Fibroblast of peridontal ligament (primary cell): ENCODE results near the gene CYP4F3.
A peak's percentile ranks its signal among the peaks of the same experiment; 100 is the strongest.
"Not testable (repeated sequence)": the region's sequence is repeated elsewhere in the genome, so short reads cannot be mapped to it uniquely, and the experiment has no call there.

Source experiments
- DNase-seq: peaks from one replicate; pipeline ENCODE4 v3.0.0-alpha.2; 2010; ENCODE audit errors: extremely low read depth

The CYP4F3 gene

GRCh38 chr19:15640294-15640903 is at the start of gene CYP4F3:
Gene CYP4F3 (plus strand): TSS chr19:15640897. CDS start chr19:15641416, 519 bp downstream.
- no peak for DNase-seq

DNA sequence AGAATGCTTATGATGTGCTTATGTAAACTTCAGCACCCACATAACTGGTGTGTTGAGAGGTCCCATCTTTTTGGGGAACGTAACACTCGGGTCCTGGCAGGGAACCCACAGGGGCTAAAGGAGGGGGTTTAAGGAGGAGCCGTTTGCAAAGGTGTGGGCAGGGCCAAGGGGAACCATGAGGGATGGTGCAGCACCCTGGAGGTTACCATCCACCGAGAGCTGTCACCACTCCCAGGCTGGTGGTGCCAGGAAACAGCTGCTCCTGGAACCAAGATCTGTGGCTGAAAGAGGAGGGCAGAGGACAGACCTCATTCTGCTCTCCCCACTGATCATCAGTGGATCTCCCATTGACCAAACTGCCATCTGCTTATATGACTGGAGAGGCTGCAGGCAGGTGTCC is 48.9 kb upstream of the CYP4F3 start:
- no peak for DNase-seq

GRCh38 chr19:15592506-15592905 is 48.2 kb upstream of the CYP4F3 start:
- DNase-seq = not testable (repeated sequence)

DNA sequence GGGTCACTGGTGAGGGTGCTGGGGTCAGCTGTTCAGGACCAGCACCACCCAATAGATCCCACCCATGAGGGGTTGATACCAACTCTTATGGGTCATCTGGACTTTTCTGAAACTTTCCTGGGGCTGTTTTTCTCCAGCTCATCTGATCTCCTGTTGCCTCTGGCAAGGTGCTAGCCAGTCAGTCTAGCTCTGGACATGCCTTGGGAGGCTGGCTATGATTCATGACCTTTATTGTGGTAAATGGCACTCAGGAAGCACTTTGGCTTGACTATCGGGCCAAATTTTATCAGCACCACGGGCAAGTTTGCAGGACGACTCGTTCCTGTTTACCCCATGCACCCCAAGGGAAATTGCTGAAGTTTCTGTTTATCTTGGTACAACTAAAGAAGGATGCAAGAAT is 46.9 kb upstream of the CYP4F3 start:
- DNase-seq = not testable (repeated sequence)

DNA sequence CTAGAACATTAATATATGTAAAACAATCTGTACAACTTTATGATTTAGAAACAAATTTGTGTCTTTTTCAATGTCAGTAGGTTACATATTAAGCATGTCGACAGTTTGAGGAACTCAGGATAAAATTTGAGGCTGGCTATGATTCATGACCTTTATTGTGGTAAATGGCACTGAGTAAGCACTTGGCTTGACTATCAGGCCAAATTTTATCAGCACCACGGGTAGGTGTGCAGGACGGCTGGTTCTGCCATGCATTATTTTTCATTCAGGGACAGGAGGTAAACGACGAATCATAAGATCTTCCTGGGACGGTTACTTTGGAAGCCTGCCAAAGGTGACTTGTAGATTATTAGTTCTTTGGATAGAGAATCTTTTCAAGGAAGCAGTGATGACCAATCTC is 45.6 kb upstream of the CYP4F3 start:
- DNase-seq = no peak

DNA sequence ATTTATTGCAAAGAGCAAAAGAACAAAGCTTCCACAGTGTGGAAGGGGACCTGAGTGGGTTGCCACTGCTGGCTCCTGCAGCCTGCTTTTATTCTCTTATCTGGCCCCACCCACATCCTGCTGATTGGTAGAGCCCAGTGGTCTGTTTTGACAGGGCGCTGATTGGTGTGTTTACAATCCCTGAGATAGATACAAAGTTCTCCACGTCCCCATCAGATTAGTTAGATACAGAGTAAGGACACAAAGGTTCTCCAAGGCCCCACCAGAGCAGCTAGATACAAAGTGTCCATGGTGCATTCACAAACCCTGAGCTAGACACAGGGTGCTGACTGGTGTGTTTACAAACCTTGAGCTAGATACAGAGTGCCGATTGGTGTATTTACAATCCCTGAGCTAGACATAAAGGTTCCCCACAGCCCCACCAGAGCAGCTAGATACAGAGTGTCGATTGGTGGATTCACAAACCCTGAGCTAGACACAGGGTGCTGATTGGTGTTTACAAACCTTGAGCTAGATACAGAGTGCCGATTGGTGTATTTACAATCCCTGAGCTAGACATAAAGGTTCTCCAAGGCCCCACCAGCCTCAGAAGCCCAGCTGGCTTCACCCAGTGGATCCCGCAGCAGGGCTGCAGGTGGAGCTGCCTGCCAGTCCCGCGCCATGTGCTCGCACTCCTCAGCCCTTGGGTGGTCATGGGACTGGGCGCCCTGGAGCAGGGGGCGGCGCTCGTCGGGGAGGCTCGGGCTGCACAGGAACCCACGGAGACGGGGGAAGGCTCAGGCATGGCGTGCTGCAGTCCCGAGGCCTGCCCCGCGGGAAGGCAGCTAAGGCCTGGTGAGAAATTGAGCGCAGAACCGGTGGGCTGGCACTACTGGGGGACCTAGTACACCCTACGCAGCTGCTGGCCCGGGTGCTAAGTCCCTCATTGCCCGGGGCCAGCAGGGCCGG is 32.4 kb upstream of the CYP4F3 start:
- not testable (repeated sequence) for DNase-seq

DNA sequence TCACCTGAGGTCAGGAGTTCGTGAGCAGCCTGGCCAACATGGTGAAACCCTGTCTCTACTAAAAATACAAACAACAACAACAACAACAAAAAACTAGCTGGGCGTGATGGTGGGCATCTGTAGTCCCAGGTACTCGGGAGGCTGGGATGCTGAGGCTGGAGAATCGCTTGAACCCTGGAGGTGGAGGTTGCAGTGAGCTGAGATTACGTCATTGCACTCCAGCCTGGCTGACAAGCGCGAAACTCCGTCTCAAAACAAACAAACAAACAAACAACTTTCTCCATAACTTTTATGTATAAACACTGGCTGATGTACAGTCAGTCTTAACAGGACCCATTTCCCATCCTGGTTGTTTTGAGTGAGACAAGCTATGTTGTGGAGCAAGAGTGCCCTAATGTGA is 31.4 kb upstream of the CYP4F3 start:
- DNase-seq = no peak

- DNase-seq = no peak
These were observed 28.4 kb upstream of the CYP4F3 start for GRCh38 chr19:15612342-15612741.

DNA sequence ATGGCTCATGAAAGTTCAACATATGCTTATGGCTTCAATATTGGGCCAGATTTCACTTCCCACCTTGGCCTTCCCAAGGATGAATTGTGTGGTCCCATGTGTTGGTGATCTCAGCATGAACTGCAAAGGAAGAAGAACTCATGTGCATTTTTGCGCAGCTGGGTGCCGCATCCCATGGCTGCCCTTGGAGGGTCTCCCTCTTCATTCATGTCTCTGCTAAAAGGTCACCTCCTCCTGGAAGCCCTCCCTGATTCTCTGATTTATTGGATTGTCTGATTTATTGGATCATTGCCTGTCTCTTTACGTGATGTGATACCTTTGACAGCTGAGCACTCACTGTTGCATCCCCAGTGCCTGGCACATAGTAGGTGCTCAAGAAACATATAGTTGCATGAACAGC is 27.4 kb upstream of the CYP4F3 start:
- no peak for DNase-seq

DNA sequence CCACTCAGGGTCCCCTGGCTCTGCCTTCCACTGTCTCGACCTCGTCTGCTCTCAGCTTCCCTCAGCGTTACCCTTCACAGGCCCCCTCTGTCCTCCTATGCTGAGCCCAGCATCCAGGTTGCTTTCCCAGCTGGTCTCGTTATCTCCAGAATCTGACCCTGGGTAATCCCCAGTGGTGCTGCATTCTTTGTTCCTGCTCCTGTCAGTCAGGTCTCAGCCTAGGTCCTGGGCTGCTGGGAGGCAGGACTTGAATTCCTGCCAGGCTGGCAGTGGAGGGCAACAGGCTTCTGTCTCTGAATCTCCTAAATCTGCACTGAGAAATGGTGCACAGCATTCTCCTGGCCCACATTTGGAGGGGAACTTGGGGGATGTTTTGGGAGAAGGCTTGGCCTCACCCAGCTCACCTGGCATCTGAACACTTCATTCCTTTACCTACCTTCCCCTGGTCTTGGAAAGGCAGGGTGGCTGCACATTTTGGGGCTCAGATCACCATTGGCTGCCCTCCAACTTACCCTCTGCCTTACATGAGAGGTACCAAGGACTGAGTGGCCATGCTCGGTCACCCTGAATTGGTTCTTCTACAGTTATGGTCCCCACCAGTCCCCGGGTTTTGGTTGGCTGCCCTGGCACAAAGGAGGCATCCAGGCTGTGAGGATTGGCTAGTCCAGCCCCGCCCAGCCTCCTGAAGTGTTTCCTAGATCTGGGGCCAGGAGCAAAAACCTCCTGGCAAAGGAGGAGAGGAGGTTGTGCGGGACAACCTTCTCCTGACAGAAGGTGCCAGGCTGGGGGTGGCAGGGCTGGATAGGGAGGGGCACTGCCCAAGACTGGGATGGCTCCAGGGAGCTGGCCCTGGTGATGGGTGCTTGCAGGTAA is 26.0 kb upstream of the CYP4F3 start, which contains the start of gene CYP4F8:
Gene CYP4F8 (plus strand): TSS at position 712 of the 873 bp plus-strand sequence. CDS start 399 bp downstream, outside the sequence.
- DNase-seq = no peak

DNA sequence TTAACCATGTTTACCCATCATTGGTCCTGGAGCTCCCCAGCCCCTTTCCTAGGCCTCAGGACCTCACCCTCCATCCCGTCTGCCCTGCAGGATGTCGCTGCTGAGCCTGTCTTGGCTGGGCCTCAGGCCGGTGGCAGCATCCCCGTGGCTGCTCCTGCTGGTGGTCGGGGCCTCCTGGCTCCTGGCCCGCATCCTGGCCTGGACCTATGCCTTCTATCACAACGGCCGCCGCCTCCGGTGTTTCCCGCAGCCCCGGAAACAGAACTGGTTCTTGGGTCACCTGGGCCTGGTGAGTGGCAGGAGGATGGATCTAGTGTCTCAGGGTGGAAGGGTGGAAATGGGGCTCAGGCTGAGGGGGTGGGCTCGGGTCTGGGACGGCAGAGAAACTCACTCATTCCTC is 25.2 kb upstream of the CYP4F3 start:
- no peak for DNase-seq

DNA sequence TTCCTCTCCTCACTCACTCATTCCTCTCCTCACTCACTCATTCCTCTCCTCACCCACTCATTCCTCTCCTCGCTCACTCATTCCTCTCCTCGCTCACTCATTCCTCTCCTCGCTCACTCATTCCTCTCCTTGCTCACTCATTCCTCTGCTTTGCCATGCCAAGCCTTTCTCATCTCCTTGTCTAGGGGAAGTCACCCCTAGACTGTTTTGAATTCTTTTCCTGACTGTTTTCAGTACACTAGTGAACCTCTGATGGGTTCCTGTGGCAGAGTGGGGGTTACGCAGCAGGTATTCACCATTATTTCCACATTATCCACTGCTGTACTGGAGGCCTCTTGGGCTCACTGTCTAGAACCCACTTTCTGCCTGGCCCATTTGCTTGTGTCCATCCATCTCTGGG is 24.5 kb upstream of the CYP4F3 start:
- DNase-seq = no peak

DNA sequence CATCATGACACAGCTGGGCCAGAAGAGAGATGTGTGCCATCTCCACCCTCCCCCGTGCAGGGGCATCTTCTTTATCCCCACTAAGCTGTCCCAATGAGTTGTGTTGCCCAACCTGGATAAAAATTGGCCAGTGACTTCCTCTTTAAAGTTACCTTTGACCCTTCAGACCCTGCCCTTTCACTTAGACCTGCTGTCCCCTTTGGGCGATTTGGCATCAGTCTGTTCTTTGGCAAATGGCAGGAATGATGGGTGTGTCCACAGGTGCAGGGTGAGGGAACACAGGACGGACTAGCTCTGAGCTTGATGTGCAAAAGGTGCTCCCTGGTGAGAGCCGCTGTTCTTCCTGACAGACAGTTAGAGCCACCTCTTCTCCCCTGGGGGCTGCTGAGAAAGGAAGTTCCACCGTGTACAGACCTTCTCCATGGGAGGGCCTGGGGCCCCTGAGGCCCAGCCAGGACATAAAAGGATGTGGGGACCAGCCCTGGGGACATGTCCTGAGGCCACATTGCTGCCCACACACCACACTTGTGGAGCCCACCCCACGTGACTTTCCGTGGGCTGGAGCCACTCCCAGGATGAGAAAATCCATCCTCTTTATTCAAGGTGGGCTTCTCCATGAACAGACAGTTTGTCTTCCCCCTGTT is 23.9 kb upstream of the CYP4F3 start:
- DNase-seq = no peak

DNA sequence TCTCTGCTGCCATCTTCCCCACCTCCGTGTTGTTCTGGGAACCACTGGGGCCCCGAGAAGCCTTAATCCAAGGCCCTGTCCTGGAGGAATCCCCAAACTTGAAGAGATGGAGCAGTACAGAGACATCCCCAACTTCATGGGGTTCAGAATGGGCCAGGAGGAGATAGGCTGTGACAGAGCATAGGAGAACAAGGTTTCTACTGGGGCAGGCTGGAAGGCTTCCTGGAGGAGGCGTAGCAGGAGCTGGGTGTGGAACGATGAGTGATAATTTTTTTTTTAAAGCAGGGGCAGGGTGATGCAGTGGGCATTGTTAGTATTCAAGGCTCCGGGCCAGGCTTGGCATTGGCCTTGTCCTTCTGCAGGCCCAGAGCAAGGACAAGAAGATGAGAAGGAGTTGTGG is 22.4 kb upstream of the CYP4F3 start:
- no peak for DNase-seq

DNA sequence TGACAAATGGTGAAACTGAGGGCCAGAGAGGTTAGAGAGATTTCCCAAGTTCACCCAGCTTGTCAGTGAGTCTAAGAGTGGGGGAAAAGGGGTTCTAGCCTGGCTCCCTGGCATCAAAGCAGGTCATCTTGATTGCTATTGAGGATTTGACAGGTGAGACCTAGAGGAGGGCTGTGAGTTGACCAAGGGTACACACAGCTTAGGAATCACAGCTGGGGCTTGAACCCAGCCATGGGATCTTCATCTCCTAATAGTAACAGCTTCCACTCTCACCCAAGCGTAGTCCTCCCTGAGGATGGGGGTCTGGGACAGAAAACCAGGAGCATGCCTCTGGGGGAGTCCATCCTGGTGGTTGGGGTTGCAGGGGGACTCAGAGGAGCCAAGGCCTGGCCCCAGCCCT is 18.9 kb upstream of the CYP4F3 start:
- no peak for DNase-seq

GRCh38 chr19:15622991-15623390 is 17.7 kb upstream of the CYP4F3 start:
- no peak for DNase-seq

- no peak for DNase-seq
These were observed 16.9 kb upstream of the CYP4F3 start for GRCh38 chr19:15623711-15624318.

DNA sequence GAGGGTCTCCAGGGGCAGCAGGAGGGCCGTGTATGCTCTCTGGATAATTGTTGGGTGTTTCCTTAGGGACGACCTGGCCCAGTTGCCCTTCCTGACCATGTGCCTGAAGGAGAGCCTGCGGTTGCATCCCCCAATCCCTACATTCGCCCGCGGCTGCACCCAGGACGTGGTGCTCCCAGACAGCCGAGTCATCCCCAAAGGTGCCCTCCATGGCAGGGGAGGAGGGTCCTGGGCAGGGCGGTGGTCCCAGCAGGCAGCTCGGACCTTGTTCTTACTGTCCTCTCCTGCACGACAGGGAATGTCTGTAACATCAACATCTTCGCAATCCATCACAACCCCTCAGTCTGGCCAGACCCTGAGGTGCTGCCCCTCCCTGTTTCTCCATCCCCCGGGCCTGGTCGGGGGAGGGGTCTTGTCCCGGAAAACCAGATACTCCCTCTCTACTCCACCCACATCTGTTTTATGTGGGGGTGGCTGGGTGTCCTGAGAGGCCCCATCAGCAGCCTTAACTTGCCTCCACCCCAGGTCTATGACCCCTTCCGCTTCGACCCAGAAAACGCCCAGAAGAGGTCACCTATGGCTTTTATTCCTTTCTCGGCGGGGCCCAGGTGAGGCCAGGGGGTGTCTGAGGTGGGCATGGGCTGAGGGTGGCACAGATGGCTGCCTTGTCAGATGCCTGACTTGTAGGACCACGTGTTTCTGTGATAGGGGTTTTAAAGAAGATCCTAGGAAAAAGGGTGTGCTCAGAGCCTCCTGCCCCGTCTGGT is 12.3 kb upstream of the CYP4F3 start:
- no peak for DNase-seq

GRCh38 chr19:15629003-15629880 is 11.5 kb upstream of the CYP4F3 start:
- DNase-seq = peak; percentile 38
